Measurements from ENCODE around the gene IFI30.

The IFI30 gene

GRCh38 chr19:18226956-18227780 is 53.6 kb downstream of the IFI30 start:
- no peak for DNase-seq
